GM23248 (cell line): ENCODE results near the gene ZNF43.

Source experiments
- EZH2 ChIP-seq: fragments of 200-600 bp; sonication (generic); IDR thresholded peaks from 2 replicates; pipeline ENCODE4 v1.6.1; 2018; ENCODE audit warnings: antibody characterized with exemption, mild to moderate bottlenecking; ENCODE audit not compliant: insufficient read depth, poor library complexity, severe bottlenecking
- EZH2phosphoT487 ChIP-seq: fragments of 200-600 bp; sonication (generic); IDR thresholded peaks from 2 replicates; pipeline ENCODE4 v1.6.1; 2018; ENCODE audit warnings: antibody characterized with exemption, moderate library complexity, mild to moderate bottlenecking, low read depth; ENCODE audit not compliant: insufficient read depth

GRCh38 chr19:21786936-21787335 lies 49.0 kb downstream of the ZNF43 start:
- no peak for TF ChIP-seq EZH2
- no peak for TF ChIP-seq EZH2phosphoT487
